ENCODE results near the gene CD160. TPM values are rescaled to one million over a fixed set of nuclear protein-coding genes. Genes with fewer than 3 reads are reported as not detected.

The CD160 gene
- total and polyA plus RNA-seq, 2 of the 13 experiments (the other 11 are each of a cell fraction or from before 2014, with no cell fraction given), result 0.09 TPM; not detected in 1

DNA sequence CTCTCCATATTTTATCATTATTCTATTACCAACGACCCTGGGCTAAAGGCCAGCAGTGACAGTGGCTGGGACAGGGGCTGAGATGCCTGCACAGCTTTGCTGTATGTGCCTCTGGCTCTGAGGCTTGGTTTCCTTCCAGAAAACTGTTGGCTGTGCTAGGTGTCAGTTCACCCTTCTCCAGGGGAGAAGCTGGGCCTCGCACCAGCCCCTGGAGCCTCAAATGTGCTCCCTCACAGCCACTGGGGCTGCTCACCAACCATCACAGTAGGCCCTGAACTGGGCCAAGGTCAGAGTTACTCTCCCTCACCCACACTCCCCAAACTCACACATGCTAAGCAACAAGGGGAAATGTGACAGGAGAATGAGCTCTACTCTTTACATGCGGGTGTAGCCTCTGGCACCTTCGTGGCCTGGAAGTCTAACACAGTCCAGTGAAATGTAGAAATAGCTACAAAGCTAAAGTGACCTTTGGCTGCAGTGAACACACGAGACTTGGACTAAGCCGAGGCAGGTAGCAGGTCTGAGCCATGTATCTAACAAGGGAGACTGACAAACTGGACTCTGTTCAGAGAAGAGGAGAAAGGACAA lies 4.7 kb upstream of the CD160 start (continued):
- TF ChIP-seq, protein P1, sequence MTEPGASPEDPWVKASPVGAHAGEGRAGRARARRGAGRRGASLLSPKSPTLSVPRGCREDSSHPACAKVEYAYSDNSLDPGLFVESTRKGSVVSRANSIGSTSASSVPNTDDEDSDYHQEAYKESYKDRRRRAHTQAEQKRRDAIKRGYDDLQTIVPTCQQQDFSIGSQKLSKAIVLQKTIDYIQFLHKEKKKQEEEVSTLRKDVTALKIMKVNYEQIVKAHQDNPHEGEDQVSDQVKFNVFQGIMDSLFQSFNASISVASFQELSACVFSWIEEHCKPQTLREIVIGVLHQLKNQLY (CRISPR knock-in tag; IDR thresholded peaks at IDR 0.05), result no peak
- TF ChIP-seq, protein P2, sequence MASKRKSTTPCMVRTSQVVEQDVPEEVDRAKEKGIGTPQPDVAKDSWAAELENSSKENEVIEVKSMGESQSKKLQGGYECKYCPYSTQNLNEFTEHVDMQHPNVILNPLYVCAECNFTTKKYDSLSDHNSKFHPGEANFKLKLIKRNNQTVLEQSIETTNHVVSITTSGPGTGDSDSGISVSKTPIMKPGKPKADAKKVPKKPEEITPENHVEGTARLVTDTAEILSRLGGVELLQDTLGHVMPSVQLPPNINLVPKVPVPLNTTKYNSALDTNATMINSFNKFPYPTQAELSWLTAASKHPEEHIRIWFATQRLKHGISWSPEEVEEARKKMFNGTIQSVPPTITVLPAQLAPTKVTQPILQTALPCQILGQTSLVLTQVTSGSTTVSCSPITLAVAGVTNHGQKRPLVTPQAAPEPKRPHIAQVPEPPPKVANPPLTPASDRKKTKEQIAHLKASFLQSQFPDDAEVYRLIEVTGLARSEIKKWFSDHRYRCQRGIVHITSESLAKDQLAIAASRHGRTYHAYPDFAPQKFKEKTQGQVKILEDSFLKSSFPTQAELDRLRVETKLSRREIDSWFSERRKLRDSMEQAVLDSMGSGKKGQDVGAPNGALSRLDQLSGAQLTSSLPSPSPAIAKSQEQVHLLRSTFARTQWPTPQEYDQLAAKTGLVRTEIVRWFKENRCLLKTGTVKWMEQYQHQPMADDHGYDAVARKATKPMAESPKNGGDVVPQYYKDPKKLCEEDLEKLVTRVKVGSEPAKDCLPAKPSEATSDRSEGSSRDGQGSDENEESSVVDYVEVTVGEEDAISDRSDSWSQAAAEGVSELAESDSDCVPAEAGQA (IDR thresholded peaks at IDR 0.05; ENCODE audit: low read depth), result no peak
- TF ChIP-seq, protein P2 (CRISPR knock-in tag; IDR thresholded peaks at IDR 0.05; ENCODE audit: borderline replicate concordance), result no peak
- TF ChIP-seq, protein P3, sequence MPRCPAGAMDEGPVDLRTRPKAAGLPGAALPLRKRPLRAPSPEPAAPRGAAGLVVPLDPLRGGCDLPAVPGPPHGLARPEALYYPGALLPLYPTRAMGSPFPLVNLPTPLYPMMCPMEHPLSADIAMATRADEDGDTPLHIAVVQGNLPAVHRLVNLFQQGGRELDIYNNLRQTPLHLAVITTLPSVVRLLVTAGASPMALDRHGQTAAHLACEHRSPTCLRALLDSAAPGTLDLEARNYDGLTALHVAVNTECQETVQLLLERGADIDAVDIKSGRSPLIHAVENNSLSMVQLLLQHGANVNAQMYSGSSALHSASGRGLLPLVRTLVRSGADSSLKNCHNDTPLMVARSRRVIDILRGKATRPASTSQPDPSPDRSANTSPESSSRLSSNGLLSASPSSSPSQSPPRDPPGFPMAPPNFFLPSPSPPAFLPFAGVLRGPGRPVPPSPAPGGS (CRISPR knock-in tag; IDR thresholded peaks at IDR 0.05), result peak; percentile 92; the same call in 1 of the 2 replicates
- TF ChIP-seq, protein P4, sequence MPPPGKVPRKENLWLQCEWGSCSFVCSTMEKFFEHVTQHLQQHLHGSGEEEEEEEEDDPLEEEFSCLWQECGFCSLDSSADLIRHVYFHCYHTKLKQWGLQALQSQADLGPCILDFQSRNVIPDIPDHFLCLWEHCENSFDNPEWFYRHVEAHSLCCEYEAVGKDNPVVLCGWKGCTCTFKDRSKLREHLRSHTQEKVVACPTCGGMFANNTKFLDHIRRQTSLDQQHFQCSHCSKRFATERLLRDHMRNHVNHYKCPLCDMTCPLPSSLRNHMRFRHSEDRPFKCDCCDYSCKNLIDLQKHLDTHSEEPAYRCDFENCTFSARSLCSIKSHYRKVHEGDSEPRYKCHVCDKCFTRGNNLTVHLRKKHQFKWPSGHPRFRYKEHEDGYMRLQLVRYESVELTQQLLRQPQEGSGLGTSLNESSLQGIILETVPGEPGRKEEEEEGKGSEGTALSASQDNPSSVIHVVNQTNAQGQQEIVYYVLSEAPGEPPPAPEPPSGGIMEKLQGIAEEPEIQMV (CRISPR knock-in tag; IDR thresholded peaks at IDR 0.05; ENCODE audit: low read depth), result peak; percentile 53; the same call in 1 of the 2 replicates
- TF ChIP-seq SP140L (CRISPR knock-in tag; IDR thresholded peaks at IDR 0.05; ENCODE audit: borderline replicate concordance), result no peak
- peak; percentile 79 for TF ChIP-seq ZNF607 (CRISPR knock-in tag; IDR thresholded peaks at IDR 0.05; ENCODE audit: borderline replicate concordance)
- peak; percentile 76 for TF ChIP-seq IKZF4 (CRISPR knock-in tag; IDR thresholded peaks at IDR 0.05; ENCODE audit: borderline replicate concordance, low read depth, not compliant biosample characterization)
- no peak for TF ChIP-seq SOX6 (IDR thresholded peaks at IDR 0.05)
- TF ChIP-seq SOX6 (CRISPR knock-in tag; IDR thresholded peaks at IDR 0.05), result peak; percentile 75
- peak in 1 of 2 experiments; percentile 65; a peak in 2 of 4 replicates for TF ChIP-seq KLF16 (CRISPR knock-in tag; IDR thresholded peaks at IDR 0.05)
- TF ChIP-seq ZNF720 (CRISPR knock-in tag; IDR thresholded peaks at IDR 0.05), result no peak
- peak; percentile 87; the same call in 1 of the 2 replicates for TF ChIP-seq ZNF557 (CRISPR knock-in tag; IDR thresholded peaks at IDR 0.05)
- TF ChIP-seq, protein P5, sequence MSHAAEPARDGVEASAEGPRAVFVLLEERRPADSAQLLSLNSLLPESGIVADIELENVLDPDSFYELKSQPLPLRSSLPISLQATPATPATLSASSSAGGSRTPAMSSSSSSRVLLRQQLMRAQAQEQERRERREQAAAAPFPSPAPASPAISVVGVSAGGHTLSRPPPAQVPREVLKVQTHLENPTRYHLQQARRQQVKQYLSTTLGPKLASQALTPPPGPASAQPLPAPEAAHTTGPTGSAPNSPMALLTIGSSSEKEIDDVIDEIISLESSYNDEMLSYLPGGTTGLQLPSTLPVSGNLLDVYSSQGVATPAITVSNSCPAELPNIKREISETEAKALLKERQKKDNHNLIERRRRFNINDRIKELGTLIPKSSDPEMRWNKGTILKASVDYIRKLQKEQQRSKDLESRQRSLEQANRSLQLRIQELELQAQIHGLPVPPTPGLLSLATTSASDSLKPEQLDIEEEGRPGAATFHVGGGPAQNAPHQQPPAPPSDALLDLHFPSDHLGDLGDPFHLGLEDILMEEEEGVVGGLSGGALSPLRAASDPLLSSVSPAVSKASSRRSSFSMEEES (CRISPR knock-in tag; IDR thresholded peaks at IDR 0.05), result peak; percentile 66
- TF ChIP-seq FOXP1 (IDR thresholded peaks at IDR 0.05), result no peak
- TF ChIP-seq FOXP1 (CRISPR knock-in tag; IDR thresholded peaks at IDR 0.05), result peak; percentile 18; the same call in 1 of the 2 replicates
- no peak for TF ChIP-seq ZFP41 (CRISPR knock-in tag; IDR thresholded peaks at IDR 0.05; ENCODE audit: borderline replicate concordance)
- TF ChIP-seq SMARCC2 (IDR thresholded peaks at IDR 0.05), result no peak
- no peak for TF ChIP-seq MAFK (conservative IDR thresholded peaks at IDR 0.05 in 1 of 2, IDR thresholded peaks at IDR 0.05 in 1 of 2; ENCODE audit: low read length in 2 of 2)
